MM.1S (cell line): ENCODE results near the gene PARD6B.

Experiments used
- DNase-seq: peaks from one replicate; pipeline ENCODE4 v3.0.0-alpha.2; 2015
- H2AFZ ChIP-seq: fragments of 300-600 bp; sonication (generic); 2 replicates; pipeline ENCODE4 v1.6.0; 2016; ENCODE audit warnings: antibody characterized with exemption, low read length
- H3F3A ChIP-seq: fragments of 300-600 bp; sonication (generic); 2 replicates; pipeline ENCODE4 v1.6.1; 2016; ENCODE audit warnings: mild to moderate bottlenecking, antibody characterized with exemption, low read length, moderate library complexity, mixed read lengths; ENCODE audit not compliant: insufficient read depth
- H3K27ac ChIP-seq: fragments of 300-600 bp; sonication (generic); 2 replicates; pipeline ENCODE4 v1.5.1; 2016; ENCODE audit warnings: mild to moderate bottlenecking, low read length
- H3K27me3 ChIP-seq: fragments of 300-600 bp; sonication (generic); replicated peaks from 2 replicates; pipeline ENCODE4 v1.6.0; 2016; ENCODE audit warnings: low read length; ENCODE audit not compliant: insufficient read depth
- H3K36me3 ChIP-seq: fragments of 300-600 bp; sonication (generic); replicated peaks from 2 replicates; pipeline ENCODE4 v1.6.1; 2016; ENCODE audit warnings: mild to moderate bottlenecking, low read length, mixed read lengths; ENCODE audit not compliant: insufficient read depth
- H3K4me1 ChIP-seq: fragments of 300-600 bp; sonication (generic); 2 replicates; pipeline ENCODE4 v1.6.1; 2016; ENCODE audit warnings: low read length, mixed read lengths
- H3K4me2 ChIP-seq: fragments of 300-600 bp; sonication (generic); 2 replicates; pipeline ENCODE4 v1.6.0; 2016; ENCODE audit warnings: low read depth, low read length
- H3K4me3 ChIP-seq: fragments of 300-600 bp; sonication (generic); 2 replicates; pipeline ENCODE4 v1.5.1; 2016; ENCODE audit warnings: low read length, mixed read lengths
- H3K79me2 ChIP-seq: fragments of 300-600 bp; sonication (generic); 2 replicates; pipeline ENCODE4 v1.6.1; 2016; ENCODE audit warnings: mixed run types, low read length, mixed read lengths
- H3K9ac ChIP-seq: fragments of 300-600 bp; sonication (generic); 2 replicates; pipeline ENCODE4 v1.6.1; 2016; ENCODE audit warnings: low read length, mixed read lengths
- H3K9me2 ChIP-seq: fragments of 300-600 bp; sonication (generic); replicated peaks from 2 replicates; pipeline ENCODE4 v1.6.1; 2016; ENCODE audit warnings: mild to moderate bottlenecking, low read length, mixed read lengths; ENCODE audit not compliant: insufficient read depth
- H3K9me3 ChIP-seq: fragments of 300-600 bp; sonication (generic); replicated peaks from 2 replicates; pipeline ENCODE4 v1.6.1; 2016; ENCODE audit warnings: mild to moderate bottlenecking, low read length, mixed read lengths; ENCODE audit not compliant: insufficient read depth
- H4K20me1 ChIP-seq: fragments of 300-600 bp; sonication (generic); 2 replicates; pipeline ENCODE4 v1.6.1; 2016; ENCODE audit warnings: mild to moderate bottlenecking, low read length, moderate library complexity, mixed read lengths; ENCODE audit not compliant: insufficient read depth
- CTCF ChIP-seq: fragments of 300-600 bp; sonication (generic); IDR thresholded peaks from 2 replicates; pipeline ENCODE4 v1.5.1; 2016; ENCODE audit warnings: antibody characterized with exemption, low read length, mixed read lengths
- EZH2 ChIP-seq: fragments of 300-600 bp; sonication (generic); optimal IDR thresholded peaks from 2 replicates; pipeline ENCODE3; 2017; ENCODE audit warnings: low read depth, mild to moderate bottlenecking, antibody characterized with exemption, low read length, mixed read lengths
- EZH2phosphoT487 ChIP-seq: fragments of 300-600 bp; sonication (generic); IDR thresholded peaks from 2 replicates; pipeline ENCODE4 v1.6.1; 2018; ENCODE audit warnings: antibody characterized with exemption, low read length

Gene PARD6B

GRCh38 chr20:50729901-50730764 lies 1.2 kb upstream of the PARD6B start:
- Histone ChIP-seq H3K9me2 (no peaks in the 10 kb centered on the region), H2AFZ (peak overlapping the region; percentile 99)

GRCh38 chr20:50730765-50731054 lies 670 bp upstream of the PARD6B start:
- H4K20me1 ChIP-seq = no peaks in the 10 kb centered on the region
- H3K79me2 ChIP-seq = peaks cover 36% of the 10 kb centered on the region
- peak overlapping the region; percentile 99 for H2AFZ ChIP-seq
- H3K4me1 ChIP-seq = peaks cover 8% of the 10 kb centered on the region; the same call in 1 of the 2 replicates
- H3K9ac ChIP-seq = peak overlapping the region; percentile 67; the same call in 1 of the 2 replicates
- no peaks in the 10 kb centered on the region for H3K9me3 ChIP-seq
- no peaks in the 10 kb centered on the region for H3K36me3 ChIP-seq
- H3F3A ChIP-seq = 0 out of 2 replicates have a peak, but pooled peaks cover 3% of the 10 kb centered on the region
- no peak for DNase-seq
- H3K4me3 ChIP-seq = peak overlapping the region; percentile 83
- H3K9me2 ChIP-seq = no peaks in the 10 kb centered on the region
- TF ChIP-seq CTCF (no peak), EZH2 (no peak), EZH2phosphoT487 (no peak)
- H3K27me3 ChIP-seq = no peaks in the 10 kb centered on the region
- peak overlapping the region; percentile 97 for H3K4me2 ChIP-seq
- peak overlapping the region; percentile 12; the same call in 1 of the 2 replicates for H3K27ac ChIP-seq

More at GRCh38 chr20:50729901-50730764, 1.2 kb upstream of the PARD6B start:
- Histone ChIP-seq H3K79me2 (peaks cover 30% of the 10 kb centered on the region), H3F3A (0 out of 2 replicates have a peak, but pooled peaks cover 3% of the 10 kb centered on the region), H4K20me1 (no peaks in the 10 kb centered on the region), H3K27me3 (no peaks in the 10 kb centered on the region), H3K4me2 (peak overlapping the region; percentile 97), H3K4me3 (peak overlapping the region; percentile 83), H3K27ac (peak overlapping the region; percentile 12; the same call in 1 of the 2 replicates), H3K9ac (peak overlapping the region; percentile 67; the same call in 1 of the 2 replicates), H3K4me1 (peaks cover 8% of the 10 kb centered on the region; the same call in 1 of the 2 replicates), H3K36me3 (no peaks in the 10 kb centered on the region), H3K9me3 (no peaks in the 10 kb centered on the region)
- TF ChIP-seq EZH2phosphoT487 = no peak
- no peak for TF ChIP-seq CTCF
- TF ChIP-seq EZH2 = no peak
- no peak for DNase-seq

GRCh38 chr20:50731930-50732690 lies 730 bp downstream of the PARD6B start:
- Histone ChIP-seq H3K4me1 (peaks cover 8% of the 10 kb centered on the region; the same call in 1 of the 2 replicates), H3K79me2 (peaks cover 44% of the 10 kb centered on the region), H2AFZ (peak overlapping the region; percentile 95)

More at GRCh38 chr20:50731930-50732690, 730 bp downstream of the PARD6B start:
- DNase-seq = peak; percentile 11
- Histone ChIP-seq H3K9me3 (no peaks in the 10 kb centered on the region), H3K9ac (peak overlapping the region; percentile 74), H3K27me3 (no peaks in the 10 kb centered on the region), H3K36me3 (no peaks in the 10 kb centered on the region), H3K9me2 (no peaks in the 10 kb centered on the region), H3K4me3 (peak overlapping the region; percentile 87), H3K4me2 (peak overlapping the region; percentile 98), H3K27ac (peak overlapping the region; percentile 59; the same call in 1 of the 2 replicates), H4K20me1 (no peaks in the 10 kb centered on the region), H3F3A (0 out of 2 replicates have a peak, but pooled peaks cover 3% of the 10 kb centered on the region)
- TF ChIP-seq EZH2 (no peak), CTCF (no peak), EZH2phosphoT487 (no peak)
